Lower lobe of right lung (tissue), 2 donors: ENCODE data around the gene TIAL1. TPM values are rescaled to one million over a fixed set of nuclear protein-coding genes. Genes with fewer than 3 reads are reported as not detected.
"Not testable (repeated sequence)": the region's sequence is repeated elsewhere in the genome, so short reads cannot be mapped to it uniquely, and the experiment has no call there.

Source experiments
- ATAC-seq, 2 donors: fragments of 200-7000 bp; cut with Tn5 transposase; one replicate each; pipeline ENCODE4 v1.9.1; 2020 to 2022; ENCODE audit warnings: mild to moderate bottlenecking in 2 of 2, moderate library complexity in 2 of 2
- DNase-seq: peaks from one replicate; pipeline ENCODE4 v3.0.0-alpha.2; 2020
- H3K27ac ChIP-seq: fragments of 200-600 bp; one replicate; pipeline ENCODE4 v1.8.0; 2022
- H3K27me3 ChIP-seq: fragments of 200-600 bp; one replicate; pipeline ENCODE4 v1.8.0; 2022; ENCODE audit warnings: low read depth
- H3K36me3 ChIP-seq: fragments of 200-600 bp; one replicate; pipeline ENCODE4 v1.8.0; 2022; ENCODE audit warnings: mild to moderate bottlenecking
- H3K4me1 ChIP-seq: fragments of 200-600 bp; one replicate; pipeline ENCODE4 v1.8.0; 2022
- H3K4me3 ChIP-seq: fragments of 200-600 bp; one replicate; pipeline ENCODE4 v1.8.0; 2022; ENCODE audit warnings: mild to moderate bottlenecking
- H3K9me3 ChIP-seq: fragments of 200-600 bp; one replicate; pipeline ENCODE4 v1.8.0; 2022
- intact Hi-C: fragments of 100-400 bp; cut with DNase I; formaldehyde crosslinking; loops from one replicate; pipeline ENCODE4 v1.11.0; 2022
- total RNA-seq: library from RNA; stranded (reverse); fragmentation: NEBNext Ultra II Directional; extraction: Animal tissue kit (Norgen Biotek cat#: 25700); gene quantifications from one replicate; pipeline ENCODE4 v1.2.1, GENCODE V29; 2021
- TF ChIP-seq, protein P1 (sequence below): fragments of 200-600 bp; IDR thresholded peaks from one replicate; pipeline ENCODE4 v1.8.0; 2022; ENCODE audit warnings: antibody characterized with exemption, mild to moderate bottlenecking
- donor health status: DM: no; HTN: yes; CAD: no; lungs with severe emphysema.

The TIAL1 gene
- total RNA-seq, 1 donor from 2014 or later: 99.0 TPM

GRCh38 chr10:119535305-119535704 is 61.5 kb downstream of the TIAL1 start:
- H3K4me3 ChIP-seq: no peak overlapping the region
- H3K4me1 ChIP-seq: peaks cover 21% of the 10 kb centered on the region
- TF ChIP-seq, protein P1, sequence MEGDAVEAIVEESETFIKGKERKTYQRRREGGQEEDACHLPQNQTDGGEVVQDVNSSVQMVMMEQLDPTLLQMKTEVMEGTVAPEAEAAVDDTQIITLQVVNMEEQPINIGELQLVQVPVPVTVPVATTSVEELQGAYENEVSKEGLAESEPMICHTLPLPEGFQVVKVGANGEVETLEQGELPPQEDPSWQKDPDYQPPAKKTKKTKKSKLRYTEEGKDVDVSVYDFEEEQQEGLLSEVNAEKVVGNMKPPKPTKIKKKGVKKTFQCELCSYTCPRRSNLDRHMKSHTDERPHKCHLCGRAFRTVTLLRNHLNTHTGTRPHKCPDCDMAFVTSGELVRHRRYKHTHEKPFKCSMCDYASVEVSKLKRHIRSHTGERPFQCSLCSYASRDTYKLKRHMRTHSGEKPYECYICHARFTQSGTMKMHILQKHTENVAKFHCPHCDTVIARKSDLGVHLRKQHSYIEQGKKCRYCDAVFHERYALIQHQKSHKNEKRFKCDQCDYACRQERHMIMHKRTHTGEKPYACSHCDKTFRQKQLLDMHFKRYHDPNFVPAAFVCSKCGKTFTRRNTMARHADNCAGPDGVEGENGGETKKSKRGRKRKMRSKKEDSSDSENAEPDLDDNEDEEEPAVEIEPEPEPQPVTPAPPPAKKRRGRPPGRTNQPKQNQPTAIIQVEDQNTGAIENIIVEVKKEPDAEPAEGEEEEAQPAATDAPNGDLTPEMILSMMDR: no peak
- H3K36me3 ChIP-seq: no peaks in the 10 kb centered on the region
- DNase-seq (no peak), ATAC-seq (no peak)
- no peak overlapping the region for H3K27ac ChIP-seq
- H3K27me3 ChIP-seq: no peaks in the 10 kb centered on the region
- intact Hi-C loops: no loop called here
- no peaks in the 10 kb centered on the region for H3K9me3 ChIP-seq

DNA sequence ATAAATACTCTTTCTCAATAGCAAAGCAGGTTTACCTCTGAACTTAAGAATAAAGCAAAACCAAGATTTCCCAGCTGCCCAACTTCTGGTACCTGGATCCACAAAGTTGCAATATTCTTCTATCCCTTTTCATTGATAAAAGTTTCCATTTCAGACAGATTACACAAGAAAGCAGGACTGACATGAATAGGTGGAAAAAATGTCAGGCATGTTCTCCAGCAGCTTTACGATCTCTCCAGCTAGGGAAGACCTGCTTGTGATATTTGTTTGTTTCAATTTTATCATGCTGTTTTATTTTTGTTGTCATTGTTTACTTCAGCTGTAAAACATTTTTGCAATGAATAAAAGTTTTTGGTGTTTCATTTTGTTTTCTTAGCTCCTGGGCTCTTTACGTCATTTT is 63.3 kb downstream of the TIAL1 start:
- TF ChIP-seq, protein P1: no peak

DNA sequence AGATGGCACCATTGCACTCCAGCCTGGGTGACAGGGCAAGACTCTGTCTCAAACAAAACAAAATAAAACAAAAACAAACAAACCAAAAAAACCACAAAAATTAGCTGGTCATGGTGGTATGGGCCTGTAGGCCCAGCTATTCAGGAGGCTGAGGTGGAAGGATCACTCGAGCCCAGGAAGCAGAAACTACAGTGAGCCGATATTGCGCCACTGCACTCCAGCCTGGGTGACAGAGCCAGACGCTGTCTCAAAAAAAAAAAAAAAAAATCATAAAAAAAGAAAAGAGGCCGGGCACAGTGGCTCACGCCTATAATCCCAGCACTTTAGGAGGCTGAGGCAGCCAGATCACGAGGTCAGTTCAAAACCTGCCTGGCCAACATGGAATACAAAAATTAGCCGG is 64.0 kb downstream of the TIAL1 start:
- H3K27ac ChIP-seq, H3K27me3 ChIP-seq, intact Hi-C loops, H3K36me3 ChIP-seq, DNase-seq, H3K9me3 ChIP-seq, H3K4me1 ChIP-seq, H3K4me3 ChIP-seq: not testable (repeated sequence)
- ATAC-seq: peak in 1 of 2 donors; percentile 59

More for the DNA sequence above, 63.3 kb downstream of the TIAL1 start:
- H3K4me1 ChIP-seq: peaks cover 15% of the 10 kb centered on the region
- no peak overlapping the region for H3K4me3 ChIP-seq
- no peak for DNase-seq
- no peaks in the 10 kb centered on the region for H3K27me3 ChIP-seq
- intact Hi-C loops: no loop called here
- ATAC-seq: no peak
- no peaks in the 10 kb centered on the region for H3K36me3 ChIP-seq
- H3K9me3 ChIP-seq: no peaks in the 10 kb centered on the region
- no peak overlapping the region for H3K27ac ChIP-seq

DNA sequence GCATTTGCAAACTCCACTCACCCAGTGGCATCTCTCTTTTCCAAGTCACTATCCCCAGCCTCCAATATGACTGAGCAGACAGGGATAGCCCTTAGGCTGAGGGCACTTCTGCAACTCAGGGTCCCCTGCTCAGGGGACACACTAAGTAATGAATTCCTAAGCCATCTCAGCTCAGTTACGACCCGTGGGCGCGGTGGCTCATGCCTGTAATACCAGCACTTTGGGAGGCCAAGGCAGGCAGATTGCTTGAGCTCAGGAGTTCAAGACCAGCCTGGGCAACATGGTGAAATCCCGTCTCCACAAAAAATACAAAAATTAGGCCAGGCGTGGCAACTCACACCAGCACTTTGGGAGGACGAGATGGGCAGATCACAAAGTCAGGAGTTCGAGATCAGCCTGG is 64.5 kb downstream of the TIAL1 start:
- H3K4me3 ChIP-seq, DNase-seq, H3K27ac ChIP-seq, H3K27me3 ChIP-seq, ATAC-seq, intact Hi-C loops, H3K9me3 ChIP-seq, H3K36me3 ChIP-seq, H3K4me1 ChIP-seq: not testable (repeated sequence)

DNA sequence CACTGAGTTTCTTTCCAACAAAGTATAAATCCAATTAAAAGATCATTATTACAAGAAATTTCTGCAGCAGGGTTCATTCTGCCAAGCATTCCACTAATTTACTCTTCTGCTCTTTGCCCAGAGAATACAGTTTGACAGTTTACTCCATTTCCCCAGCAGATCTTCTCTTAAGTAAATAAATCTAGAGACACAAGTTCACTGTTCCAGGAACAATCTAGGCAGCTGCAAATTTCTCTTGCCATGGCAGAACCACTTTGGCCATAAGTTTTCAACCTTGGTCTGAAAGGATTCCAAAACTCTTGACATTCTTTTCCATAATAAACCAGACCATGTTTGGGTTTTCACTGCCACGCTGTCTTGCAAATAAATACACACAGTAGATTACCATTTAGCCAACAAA is 65.7 kb downstream of the TIAL1 start:
- Histone ChIP-seq H3K27ac (no peak overlapping the region), H3K4me3 (no peak overlapping the region), H3K36me3 (no peaks in the 10 kb centered on the region), H3K27me3 (no peaks in the 10 kb centered on the region), H3K9me3 (no peaks in the 10 kb centered on the region), H3K4me1 (peaks cover 9% of the 10 kb centered on the region)
- no peak for ATAC-seq
- intact Hi-C loops: no loop called here
- no peak for DNase-seq
- TF ChIP-seq, protein P1: no peak

- H3K4me3 ChIP-seq, H3K27me3 ChIP-seq, ATAC-seq, intact Hi-C loops, DNase-seq, H3K27ac ChIP-seq, H3K36me3 ChIP-seq, H3K9me3 ChIP-seq, H3K4me1 ChIP-seq: not testable (repeated sequence)
Observed at GRCh38 chr10:119528663-119529237, 68.0 kb downstream of the TIAL1 start.

DNA sequence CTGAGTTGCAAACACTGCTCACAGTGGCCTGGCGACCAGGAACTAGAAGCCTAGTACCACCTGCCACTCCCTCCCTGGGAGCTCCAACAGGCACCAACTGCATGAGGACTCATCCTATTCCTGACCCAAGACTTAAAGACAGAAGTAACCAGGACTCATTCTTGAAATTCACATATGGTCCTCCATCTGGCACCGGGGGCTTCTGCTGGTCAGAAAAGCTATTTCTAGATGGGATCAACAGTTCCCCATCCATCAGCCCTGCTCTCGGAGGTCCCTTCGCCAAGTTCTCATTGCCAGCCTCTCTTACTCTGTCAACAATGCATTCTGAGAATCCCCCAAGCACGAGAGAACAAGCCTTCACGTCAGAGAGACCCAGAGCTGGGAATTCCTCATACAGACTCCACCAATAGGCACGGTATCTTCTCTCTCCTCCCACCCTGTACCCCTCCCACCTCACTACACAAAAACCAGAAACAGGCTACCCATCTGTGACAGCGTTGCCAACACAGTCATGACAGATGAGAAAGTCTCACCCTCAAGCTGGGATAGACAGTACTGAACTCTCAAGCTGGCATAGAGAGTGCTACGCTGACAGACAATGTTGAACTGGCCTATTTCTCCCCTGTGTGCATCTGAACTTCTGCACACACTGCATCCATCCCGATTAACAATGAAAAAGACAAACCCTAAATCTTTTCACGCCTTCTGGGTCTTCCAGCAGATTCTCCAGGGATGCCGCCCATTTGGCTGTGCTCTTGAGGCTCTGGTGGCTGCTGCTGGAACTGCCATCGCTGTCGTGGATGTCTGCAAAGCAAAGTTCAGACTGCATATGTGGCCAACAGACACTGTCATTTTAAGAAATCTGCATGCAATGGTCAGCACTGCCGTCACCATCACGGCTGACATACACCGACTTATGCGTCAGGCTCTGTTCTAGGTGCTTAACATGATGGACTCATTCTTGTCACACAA is 69.9 kb downstream of the TIAL1 start:
- DNase-seq (no peak), ATAC-seq (no peak)
- TF ChIP-seq, protein P1: no peak
- H3K9me3 ChIP-seq: no peaks in the 10 kb centered on the region
- H3K4me3 ChIP-seq: no peak overlapping the region
- intact Hi-C loops: no loop called here
- peaks cover 13% of the 10 kb centered on the region for H3K36me3 ChIP-seq
- peaks cover 6% of the 10 kb centered on the region for H3K4me1 ChIP-seq
- no peaks in the 10 kb centered on the region for H3K27me3 ChIP-seq
- no peak overlapping the region for H3K27ac ChIP-seq
